CD4-positive, alpha-beta T cell treated with Interleukin-15 for 1 hour (primary cell): ENCODE results near the gene SARS1.

ENCODE experiments used
- DNase-seq: peaks from one replicate; pipeline ENCODE4 v3.0.0-alpha.2; 2020

SARS1 gene

DNA sequence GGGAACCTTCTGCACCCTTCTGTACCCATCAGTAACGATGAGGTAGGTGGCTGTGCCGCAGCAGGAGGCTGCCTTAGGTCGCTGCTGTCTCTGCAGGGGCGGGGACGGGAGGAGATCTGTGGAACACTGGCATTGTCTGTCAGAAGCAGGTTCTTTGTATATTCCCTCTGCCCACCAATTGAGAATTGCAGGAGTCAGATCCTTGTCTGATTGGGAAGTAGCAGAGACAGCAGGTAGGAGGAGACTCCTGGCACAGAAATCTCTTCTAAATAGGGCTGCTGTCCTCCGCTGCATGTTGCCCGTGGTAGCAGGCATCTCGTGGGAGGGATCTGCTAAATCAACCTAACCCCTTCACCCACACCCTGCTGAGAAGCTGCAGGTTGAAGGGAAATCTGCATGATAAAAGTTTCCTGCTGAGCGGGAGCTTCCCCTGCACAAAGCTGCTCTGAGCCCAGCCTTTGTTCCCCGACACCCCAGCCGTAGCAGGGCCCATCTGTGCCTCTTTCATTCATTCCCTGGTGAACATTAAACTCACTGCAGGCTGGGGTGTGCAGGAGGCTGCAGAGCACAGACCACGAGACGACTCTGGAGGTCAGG, 15.9 kb downstream of the SARS1 start:
- no peak for DNase-seq

DNA sequence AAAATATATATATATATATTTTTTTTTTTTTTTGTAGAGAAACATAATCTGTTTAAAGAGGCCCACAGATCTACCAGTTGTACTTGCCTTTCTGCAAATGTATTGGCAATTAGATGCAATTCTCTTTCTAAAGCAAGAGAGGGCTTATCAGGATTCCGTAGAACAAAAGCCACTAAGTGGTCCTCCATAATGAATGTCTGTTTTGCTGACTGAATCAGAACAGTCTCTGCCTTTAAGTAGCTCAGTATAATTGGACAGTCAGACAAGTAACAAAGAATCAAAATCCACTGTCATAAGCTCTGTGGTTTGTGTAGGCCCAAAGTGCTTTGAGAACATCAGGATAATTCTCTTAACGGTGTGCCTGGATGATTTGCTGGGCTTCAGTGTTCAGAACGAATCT, 17.3 kb downstream of the SARS1 start:
- DNase-seq, result no peak

DNA sequence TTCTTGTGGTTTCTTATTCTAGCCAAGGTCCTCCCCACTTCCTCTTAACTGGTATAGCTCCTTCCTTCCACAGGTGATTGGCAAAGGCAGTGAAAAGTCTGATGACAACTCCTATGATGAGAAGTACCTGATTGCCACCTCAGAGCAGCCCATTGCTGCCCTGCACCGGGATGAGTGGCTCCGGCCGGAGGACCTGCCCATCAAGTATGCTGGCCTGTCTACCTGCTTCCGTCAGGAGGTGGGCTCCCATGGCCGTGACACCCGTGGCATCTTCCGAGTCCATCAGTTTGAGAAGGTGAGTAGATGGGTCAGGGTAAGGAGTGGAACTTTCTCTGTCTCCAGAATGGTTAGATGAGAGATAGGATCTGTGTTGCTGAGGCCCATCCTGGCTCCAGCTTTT, 21.4 kb downstream of the SARS1 start:
- no peak for DNase-seq

DNA sequence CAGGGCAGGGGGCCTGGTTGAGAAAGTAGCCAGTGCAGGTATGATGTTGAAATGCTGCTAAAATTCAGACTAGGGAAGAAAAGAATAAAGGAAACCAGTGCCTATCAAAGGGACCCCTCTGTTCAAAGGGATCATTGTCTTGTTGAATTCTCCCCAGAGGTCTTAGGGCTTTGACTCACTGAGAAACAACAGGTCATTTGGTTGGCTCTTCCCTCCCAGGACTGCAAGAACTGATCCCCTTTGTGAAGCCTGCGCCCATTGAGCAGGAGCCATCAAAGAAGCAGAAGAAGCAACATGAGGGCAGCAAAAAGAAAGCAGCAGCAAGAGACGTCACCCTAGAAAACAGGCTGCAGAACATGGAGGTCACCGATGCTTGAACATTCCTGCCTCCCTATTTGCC, 23.8 kb downstream of the SARS1 start:
- no peak for DNase-seq

DNA sequence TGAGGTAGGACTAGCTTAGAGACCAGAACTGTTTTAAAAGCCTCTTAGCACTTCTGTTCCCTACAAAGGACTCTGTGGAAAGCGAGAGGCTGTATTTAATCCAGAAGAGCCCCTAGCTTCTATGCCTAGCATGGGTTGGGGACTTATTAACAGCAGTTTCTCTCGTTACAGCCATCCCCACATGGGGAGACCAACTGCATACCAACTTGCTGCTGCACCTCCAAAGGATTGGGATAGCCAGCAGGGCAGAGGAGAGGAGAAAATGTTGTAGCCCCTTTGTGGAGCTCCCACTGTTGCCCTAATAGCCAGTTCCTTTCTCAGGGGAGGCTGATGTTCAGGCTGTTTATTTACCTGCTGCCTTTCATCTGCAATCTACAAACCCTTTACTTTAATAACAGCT, 24.7 kb downstream of the SARS1 start:
- no peak for DNase-seq

DNA sequence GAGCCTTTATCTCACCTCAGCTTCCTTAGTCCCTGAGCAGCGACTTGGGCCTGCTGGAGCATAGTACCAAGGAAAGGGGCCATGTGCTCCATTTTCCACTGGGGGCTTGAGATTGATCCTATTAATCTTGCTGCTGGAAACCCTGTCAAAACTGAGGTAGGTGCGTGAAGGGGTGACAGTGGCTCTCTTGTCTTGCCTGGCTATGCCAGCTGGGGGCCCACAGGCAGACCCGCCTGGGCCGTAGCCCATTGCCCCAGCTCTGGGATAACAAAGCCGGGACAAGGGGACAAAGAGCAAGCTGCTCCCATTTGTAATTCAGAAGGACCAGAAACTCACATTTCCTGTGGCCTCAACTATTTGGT, 25.3 kb downstream of the SARS1 start:
- DNase-seq, result no peak

DNA sequence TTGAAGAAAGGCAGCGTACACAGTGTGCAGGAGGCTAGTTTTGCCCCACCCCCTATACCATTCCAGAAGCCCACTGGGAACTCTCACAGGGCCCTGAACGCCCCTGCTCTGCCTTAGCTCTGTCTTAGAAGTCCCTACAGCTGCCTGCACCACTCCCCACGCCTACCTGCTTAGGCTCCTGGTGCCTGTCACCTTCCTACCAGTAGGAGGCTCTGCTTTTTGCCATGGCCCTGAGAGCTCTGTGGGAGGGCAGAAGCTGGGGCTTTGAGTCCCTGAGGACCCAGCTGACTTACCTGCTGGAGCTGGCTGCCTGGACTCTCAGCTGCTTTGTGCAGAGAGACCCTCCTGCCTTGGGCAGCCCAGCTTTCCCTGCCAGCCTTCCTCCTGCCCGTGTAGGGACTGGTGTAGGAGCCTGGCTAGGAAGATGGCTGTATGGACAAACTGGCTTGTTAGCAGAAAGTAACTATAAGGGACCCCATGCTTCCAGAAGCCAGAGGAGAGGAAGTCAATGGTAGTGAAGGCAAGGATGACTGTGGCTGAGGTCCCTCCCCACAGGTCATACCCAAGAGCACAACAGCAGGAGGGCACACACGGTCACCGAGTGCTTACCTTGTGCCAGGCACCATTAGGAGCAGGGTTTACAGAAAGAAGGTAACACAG, 25.8 kb downstream of the SARS1 start:
- no peak for DNase-seq

DNA sequence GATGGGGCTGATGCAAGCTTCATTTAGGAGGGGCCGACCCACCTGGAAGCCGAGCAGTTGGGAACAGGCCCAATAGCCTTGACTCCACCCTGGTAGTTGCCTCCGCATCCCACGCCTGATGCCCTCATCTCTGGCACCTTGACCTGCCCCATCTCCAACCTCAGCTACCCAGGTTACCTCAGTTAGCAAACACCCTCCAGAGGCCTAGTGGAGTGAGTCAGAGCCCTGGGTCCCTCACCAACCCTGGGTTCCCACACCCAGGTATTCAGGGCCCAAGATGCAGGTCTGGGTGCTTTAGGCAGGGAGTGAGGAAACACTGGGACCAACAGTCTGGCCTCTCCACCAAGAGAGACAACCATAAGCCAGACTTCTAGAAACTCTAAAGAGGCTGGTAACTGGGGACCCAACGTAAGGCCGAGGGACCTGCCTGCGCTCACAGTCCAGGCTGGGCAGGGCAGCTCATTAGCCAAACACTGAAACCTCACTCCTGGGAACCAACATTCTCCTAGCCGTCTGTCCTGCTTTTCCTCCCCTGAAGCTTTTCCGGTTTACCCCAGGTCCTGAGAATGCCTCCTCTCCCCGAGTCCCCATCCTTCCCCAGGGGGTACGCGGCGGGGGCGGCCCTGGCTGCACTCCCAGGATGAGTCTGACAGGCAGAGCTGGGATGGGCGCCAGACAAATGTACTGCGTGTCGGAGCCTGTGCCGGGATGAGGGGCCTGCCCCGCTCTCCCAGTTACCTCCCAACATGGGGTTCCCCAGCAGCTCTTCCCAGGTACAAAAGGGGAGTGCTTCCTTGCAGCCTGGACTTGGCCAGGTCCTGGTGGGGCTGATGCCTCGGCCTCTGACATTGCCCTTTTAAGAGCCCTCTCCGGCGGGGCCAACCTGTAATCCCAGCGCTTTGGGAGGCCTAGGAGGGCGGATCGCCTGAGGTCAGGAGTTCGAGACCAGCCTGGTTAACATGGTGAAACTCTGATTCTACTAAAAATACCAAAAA, 26.7 kb downstream of the SARS1 start:
- DNase-seq, result no peak

DNA sequence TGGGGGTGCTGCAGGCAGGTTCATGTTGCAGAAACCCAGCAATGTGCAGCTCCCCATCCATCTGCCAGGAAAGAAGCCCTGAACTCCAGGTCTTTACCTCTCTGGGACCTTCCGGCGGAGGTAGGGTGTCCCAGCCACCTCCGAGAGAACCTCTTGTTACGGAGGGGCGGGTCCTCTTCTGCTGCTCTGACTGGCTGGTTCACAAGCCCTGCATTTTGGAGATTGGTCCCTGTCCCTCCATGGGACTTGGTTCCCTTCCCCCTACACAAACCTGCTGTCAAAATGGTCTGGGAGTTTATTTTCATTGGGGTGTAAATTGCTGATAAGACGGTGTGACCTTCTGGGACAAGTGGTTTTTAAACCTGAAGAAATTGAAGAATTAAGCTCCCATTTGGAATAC, 27.6 kb downstream of the SARS1 start:
- no peak for DNase-seq

DNA sequence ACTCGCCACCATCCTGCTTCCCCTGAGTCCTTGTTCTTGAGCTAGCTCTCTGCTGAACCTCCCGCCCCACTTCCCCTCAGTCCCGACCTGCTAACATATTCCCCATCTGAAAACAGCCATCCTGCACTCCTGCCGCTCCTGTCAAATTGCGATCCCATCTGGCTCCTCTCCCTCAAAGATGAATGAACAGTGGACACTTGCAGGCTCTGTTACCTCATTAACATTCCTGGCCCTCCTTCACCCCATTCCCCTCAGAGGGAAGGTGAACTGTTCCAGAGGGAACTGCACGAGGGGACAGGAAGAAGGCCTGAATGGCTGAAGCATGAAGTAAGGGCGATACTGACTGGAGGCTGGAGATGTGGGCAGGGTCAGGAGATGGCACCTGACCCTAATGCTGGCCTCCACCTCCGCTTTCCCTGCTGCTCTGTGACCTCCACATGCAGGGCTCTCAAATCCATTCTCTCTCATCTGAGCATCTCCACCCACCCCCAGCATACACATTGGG, 28.2 kb downstream of the SARS1 start:
- DNase-seq, result no peak

DNA sequence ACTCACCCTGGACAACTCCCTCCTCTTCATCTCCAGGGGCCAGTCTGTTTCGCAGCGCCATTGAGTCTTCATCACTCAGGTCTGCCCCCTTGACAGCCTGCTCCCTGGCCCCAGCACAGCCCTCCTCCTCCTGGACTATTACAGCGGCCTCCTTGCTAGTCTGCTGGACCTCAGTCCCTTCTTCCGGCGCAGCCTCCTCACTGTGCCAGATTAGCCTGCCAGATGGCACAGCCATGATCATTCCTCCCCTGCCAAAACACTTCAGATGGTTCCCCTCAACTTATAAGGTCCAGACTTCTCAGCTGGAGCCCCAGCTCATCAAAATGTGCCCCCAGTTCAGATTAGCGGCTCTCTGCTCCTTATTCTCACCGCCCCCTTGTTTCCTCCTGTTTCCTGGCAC, 28.7 kb downstream of the SARS1 start:
- DNase-seq, result no peak

DNA sequence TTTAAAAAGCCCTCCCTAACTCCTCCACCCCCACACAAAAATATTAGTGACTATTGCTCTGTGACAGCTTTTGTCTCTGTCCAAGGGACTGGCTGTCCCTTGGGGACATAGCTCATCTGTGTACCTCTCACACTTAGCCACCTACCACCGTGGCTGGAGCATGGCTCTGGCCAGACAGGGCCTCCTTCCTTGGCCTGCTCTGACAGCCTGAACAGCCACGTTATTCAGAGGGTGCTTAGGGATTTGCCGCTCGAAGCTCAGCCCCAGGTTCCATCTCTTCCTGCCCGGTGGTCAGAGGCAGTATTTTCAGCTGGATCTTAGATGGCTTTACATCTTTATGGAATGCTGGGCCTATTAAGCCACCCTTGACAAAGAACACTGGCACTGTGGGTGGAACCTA, 29.5 kb downstream of the SARS1 start:
- no peak for DNase-seq

DNA sequence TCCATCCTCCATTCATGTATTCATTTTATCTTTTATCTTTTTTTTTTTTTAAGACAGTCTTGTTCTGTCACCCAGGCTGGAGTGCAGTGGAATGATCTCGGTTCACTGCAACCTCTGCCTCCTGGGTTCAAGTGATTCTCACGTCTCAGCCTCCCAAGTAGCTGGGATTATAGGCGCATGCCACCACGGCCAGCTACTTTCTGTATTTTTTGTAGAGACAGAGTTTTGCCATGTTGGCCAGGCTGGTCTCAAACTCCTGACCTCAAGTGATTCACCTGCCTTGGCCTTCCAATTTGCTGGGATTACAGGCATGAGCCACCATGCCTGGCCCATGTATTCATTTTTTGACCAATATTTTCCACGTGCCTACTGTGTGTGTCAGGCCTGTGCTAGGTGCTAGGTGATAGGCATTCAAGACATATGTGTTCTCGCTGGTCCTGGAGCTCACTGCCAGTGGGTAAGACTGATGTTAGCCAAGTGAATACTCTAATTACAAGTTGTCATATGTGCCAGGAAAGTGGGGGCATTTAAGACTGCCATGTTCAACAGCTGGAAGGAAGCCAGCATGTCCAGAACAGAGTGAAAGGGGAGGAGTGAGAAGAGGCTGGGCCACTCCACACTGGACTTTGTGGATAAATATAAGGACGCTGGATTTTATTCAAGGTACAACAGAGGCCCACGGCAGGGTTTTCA, 30.3 kb downstream of the SARS1 start:
- no peak for DNase-seq

DNA sequence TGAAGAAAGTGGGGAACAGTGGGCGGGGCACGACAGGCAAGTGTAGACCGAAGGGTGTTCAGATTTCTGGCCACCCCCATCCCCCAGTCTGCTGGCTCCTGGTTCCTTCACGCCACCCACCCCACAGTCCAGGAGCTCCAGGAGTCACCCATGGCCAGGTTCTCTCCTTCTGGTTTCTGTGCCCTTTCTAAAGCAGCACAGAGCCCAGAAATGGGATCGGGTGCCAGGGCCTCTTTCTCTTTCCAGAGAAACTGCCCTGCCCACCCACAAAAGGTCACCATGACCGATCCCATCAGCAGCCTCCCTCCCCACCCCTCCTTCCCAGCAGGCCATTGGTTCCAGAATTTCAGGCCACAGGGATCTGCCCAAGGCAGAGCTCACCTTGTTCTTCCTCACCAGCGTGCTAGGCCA, 32.4 kb downstream of the SARS1 start:
- DNase-seq, result no peak

DNA sequence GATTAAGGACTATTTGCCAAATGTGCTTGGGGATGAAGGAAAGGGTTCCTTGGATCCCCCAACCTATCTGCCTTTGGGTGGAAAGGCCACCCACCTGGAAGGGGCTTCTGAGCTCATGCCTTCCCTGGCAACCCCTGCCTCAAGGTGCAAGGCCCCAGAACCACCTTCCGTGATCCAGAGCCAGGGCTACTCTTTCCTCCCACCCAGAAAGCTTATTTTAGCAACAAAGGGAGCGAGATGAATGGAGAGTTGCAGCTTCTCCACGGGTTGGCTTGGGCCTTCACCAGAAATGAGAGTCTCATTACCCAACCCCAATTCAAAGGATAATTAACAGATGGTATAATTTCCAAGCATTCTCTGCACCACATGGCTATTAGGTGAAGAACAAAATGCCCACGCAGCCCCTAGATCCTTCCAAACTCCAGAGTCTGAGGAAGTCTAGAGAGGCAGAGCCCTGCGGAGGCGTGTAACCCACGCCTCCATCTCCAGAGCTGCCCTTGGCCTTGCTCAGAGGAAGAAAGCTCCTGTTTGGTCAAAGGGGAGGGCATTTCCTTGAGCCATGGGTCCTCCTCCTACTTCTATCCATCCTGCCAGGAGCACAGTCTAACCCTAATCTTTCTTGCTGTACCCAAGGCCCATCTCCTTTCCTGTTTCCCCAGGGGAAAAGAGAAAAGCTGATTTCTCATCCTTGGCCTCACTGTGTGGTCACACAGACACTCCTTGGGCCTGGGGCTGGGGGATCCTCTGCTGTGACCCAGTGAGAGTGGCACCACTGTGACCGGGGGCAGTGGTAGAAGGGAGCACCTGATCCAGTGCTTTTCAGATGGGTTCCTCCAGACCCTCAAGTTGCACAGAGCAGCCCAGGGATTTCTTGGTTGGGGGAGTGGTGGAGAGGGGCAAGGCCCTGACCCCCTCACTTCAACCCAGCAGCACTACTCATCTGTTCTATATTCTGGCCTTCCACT, 34.0 kb downstream of the SARS1 start:
- no peak for DNase-seq

DNA sequence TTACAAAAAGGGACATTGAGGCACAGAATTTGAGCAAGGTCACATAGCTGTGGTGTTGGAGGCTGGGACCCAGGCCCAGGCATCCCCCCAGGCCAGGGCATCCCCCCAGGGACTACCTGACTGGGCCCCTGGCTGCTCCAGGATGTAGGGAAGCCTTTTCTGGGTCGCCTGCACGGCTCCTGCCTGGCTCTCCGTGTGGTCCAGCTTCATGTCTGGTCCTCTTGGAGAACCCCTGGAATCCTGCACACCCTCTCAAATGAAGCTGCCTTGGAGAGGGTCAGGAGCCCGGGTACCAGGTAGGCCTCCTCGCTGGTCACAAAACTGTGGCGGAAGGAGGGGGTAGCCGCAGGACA, 34.7 kb downstream of the SARS1 start:
- no peak for DNase-seq

DNA sequence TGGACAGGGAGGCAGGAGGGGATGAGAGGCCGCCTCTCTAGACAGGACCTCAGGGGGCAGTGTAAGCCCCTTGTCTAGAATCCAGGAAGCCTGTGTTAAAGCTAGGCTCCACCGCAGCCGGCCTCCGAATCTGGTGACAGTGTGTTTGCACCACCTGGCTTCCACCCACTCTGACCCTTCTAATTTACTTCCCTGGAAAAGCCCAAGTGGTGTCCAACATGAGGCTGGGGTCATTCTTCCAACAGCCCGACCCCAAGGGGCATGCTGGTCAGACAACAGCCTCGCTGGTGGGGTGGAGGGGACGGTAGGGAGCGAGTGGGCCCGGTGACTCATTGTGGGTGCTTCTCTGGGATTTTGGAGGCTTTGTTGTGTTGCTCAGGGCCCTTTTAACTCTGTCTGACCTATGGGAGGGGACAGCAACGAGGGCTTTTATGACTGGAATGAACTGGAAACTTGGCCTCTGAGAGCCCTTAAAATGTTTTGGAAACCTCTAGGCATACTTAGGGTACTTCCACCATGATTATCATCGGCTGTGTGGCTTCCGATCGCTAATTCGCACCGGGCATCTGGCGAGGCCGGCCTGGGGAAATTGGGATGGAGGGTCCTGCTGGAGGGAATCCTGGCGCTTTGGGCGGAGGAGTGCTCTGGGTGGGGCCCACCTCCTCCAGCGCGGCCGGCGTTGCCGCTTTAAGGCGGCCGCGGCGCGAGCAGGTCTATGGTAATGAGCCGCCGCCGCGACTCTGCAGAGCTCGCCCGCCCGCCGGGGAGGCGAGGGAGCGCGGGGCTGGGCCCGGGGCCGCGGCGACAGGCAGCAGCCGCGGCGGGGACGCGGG, 35.3 kb downstream of the SARS1 start, which contains the start of gene CELSR2:
TSS of gene CELSR2 (plus strand) at position 743 of the 833 bp plus-strand sequence. CDS start 541 bp downstream, outside the sequence.
- peak; percentile 50 for DNase-seq

DNA sequence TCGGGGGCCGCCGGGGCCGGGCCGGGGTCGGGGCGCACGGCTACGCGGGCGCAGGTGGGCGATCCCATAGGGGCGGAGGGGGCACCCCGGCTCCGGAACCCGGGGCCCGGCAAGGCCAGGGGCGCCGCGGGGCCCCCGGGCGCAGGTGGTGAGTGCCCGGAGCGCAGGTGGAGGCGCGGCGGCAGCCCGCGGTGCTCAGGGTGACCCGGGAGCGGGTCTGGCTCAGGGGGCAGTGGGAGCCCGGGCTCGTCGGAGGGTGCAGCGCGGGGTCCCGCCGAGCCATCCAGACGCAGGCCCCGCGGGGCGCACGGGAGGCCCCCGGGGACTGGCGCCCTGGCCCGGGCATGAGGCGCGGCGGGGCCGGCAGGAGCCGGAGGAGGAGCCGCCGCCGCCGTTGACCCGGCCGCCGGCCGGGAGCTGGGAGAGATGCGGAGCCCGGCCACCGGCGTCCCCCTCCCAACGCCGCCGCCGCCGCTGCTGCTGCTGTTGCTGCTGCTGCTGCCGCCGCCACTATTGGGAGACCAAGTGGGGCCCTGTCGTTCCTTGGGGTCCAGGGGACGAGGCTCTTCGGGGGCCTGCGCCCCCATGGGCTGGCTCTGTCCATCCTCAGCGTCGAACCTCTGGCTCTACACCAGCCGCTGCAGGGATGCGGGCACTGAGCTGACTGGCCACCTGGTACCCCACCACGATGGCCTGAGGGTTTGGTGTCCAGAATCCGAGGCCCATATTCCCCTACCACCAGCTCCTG, 36.1 kb downstream of the SARS1 start:
- DNase-seq, result no peak

DNA sequence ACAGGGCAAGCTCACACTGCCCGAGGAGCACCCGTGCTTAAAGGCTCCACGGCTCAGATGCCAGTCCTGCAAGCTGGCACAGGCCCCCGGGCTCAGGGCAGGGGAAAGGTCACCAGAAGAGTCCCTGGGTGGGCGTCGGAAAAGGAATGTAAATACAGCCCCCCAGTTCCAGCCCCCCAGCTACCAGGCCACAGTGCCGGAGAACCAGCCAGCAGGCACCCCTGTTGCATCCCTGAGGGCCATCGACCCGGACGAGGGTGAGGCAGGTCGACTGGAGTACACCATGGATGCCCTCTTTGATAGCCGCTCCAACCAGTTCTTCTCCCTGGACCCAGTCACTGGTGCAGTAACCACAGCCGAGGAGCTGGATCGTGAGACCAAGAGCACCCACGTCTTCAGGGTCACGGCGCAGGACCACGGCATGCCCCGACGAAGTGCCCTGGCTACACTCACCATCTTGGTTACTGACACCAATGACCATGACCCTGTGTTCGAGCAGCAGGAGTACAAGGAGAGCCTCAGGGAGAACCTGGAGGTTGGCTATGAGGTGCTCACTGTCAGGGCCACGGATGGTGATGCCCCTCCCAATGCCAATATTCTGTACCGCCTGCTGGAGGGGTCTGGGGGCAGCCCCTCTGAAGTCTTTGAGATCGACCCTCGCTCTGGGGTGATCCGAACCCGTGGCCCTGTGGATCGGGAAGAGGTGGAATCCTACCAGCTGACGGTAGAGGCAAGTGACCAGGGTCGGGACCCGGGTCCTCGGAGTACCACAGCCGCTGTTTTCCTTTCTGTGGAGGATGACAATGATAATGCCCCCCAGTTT, 36.9 kb downstream of the SARS1 start:
- DNase-seq, result no peak
